Endothelial cell (in vitro differentiated cells): Measurements from ENCODE around the gene CCSER1. TPM values are rescaled to one million over a fixed set of nuclear protein-coding genes. Genes with fewer than 3 reads are reported as not detected.

Experiments used
- DNase-seq: peaks from one replicate; pipeline ENCODE4 v3.0.0; 2021; ENCODE audit warnings: low spot score
- H3K27ac Mint-ChIP-seq: one replicate; pipeline ENCODE4 v1.8.0; 2021; ENCODE audit warnings: mixed read lengths, inconsistent platforms; ENCODE audit not compliant: unreplicated experiment
- H3K27me3 Mint-ChIP-seq: one replicate; pipeline ENCODE4 v1.8.0; 2021; ENCODE audit warnings: mild to moderate bottlenecking, moderate library complexity, mixed read lengths, inconsistent platforms; ENCODE audit not compliant: unreplicated experiment
- H3K36me3 Mint-ChIP-seq: one replicate; pipeline ENCODE4 v1.8.0; 2021; ENCODE audit warnings: mild to moderate bottlenecking, low read depth, mixed read lengths, inconsistent platforms; ENCODE audit not compliant: unreplicated experiment
- H3K4me1 Mint-ChIP-seq: one replicate; pipeline ENCODE4 v1.8.0; 2021; ENCODE audit warnings: mild to moderate bottlenecking, mixed read lengths, inconsistent platforms; ENCODE audit not compliant: unreplicated experiment
- H3K4me3 Mint-ChIP-seq: one replicate; pipeline ENCODE4 v1.8.0; 2021; ENCODE audit warnings: mild to moderate bottlenecking, mixed read lengths, inconsistent platforms; ENCODE audit not compliant: unreplicated experiment
- H3K9me3 Mint-ChIP-seq: one replicate; pipeline ENCODE4 v1.8.0; 2021; ENCODE audit warnings: mixed read lengths, inconsistent platforms; ENCODE audit not compliant: unreplicated experiment
- CTCF ChIP-seq: fragments of 200-600 bp; sonication (generic); IDR thresholded peaks from one replicate; pipeline ENCODE4 v1.5.0; 2021; ENCODE audit warnings: antibody characterized with exemption; ENCODE audit not compliant: unreplicated experiment
- total RNA-seq: library from RNA; stranded (reverse); fragmentation: NEBNext Ultra II Directional; extraction: Animal tissue kit (Norgen Biotek cat#: 25700); gene quantifications from one replicate; pipeline ENCODE4 v1.2.1, GENCODE V29; 2021; ENCODE audit not compliant: unreplicated experiment

CCSER1 gene
- total RNA-seq, 1 donor from 2014 or later, result 3.0 TPM

- Mint-ChIP-seq H3K36me3 (no peaks in the 10 kb centered on the region), H3K27me3 (peaks cover 3% of the 10 kb centered on the region), H3K4me3 (no peak overlapping the region), H3K27ac (no peak overlapping the region), H3K9me3 (no peaks in the 10 kb centered on the region), H3K4me1 (peaks cover 4% of the 10 kb centered on the region)
- no peak for DNase-seq
- no peak for TF ChIP-seq CTCF
These were observed 521.1 kb downstream of the CCSER1 start for GRCh38 chr4:90648311-90648710.

- Mint-ChIP-seq H3K4me1 (peaks cover 4% of the 10 kb centered on the region), H3K4me3 (no peak overlapping the region), H3K27me3 (peaks cover 3% of the 10 kb centered on the region), H3K36me3 (no peaks in the 10 kb centered on the region), H3K9me3 (no peaks in the 10 kb centered on the region), H3K27ac (no peak overlapping the region)
- no peak for DNase-seq
- TF ChIP-seq CTCF, result no peak
These were observed 521.6 kb downstream of the CCSER1 start for GRCh38 chr4:90648791-90649190.

GRCh38 chr4:90660672-90661071, 533.5 kb downstream of the CCSER1 start:
- Mint-ChIP-seq H3K27me3 (no peaks in the 10 kb centered on the region), H3K36me3 (no peaks in the 10 kb centered on the region), H3K27ac (no peak overlapping the region), H3K4me1 (no peaks in the 10 kb centered on the region), H3K9me3 (no peaks in the 10 kb centered on the region), H3K4me3 (no peak overlapping the region)
- no peak for TF ChIP-seq CTCF
- DNase-seq, result no peak

- H3K27me3 Mint-ChIP-seq, result no peaks in the 10 kb centered on the region
- H3K9me3 Mint-ChIP-seq, result no peaks in the 10 kb centered on the region
- H3K27ac Mint-ChIP-seq, result no peak overlapping the region
- H3K36me3 Mint-ChIP-seq, result no peaks in the 10 kb centered on the region
- H3K4me3 Mint-ChIP-seq, result no peak overlapping the region
- no peaks in the 10 kb centered on the region for H3K4me1 Mint-ChIP-seq
- no peak for DNase-seq
- TF ChIP-seq CTCF, result no peak
These were observed 543.0 kb downstream of the CCSER1 start for GRCh38 chr4:90670183-90670582.

- no peak for TF ChIP-seq CTCF
- Mint-ChIP-seq H3K4me1 (peaks cover 4% of the 10 kb centered on the region), H3K27ac (no peak overlapping the region), H3K36me3 (no peaks in the 10 kb centered on the region), H3K27me3 (no peaks in the 10 kb centered on the region), H3K4me3 (no peak overlapping the region), H3K9me3 (no peaks in the 10 kb centered on the region)
- no peak for DNase-seq
These were observed 562.5 kb downstream of the CCSER1 start for GRCh38 chr4:90689739-90690138.
